Measurements from ENCODE around the gene NDUFB10. TPM values are rescaled to one million over a fixed set of nuclear protein-coding genes. Genes with fewer than 3 reads are reported as not detected.

NDUFB10 gene
- total RNA-seq, 4 donors from 2014 or later = 174 to 325 (median 284) TPM

GRCh38 chr16:1990101-1990350, 30.7 kb downstream of the NDUFB10 start:
- H3K27me3 ChIP-seq = peaks cover 14% of the 10 kb centered on the region
- H3K4me1 ChIP-seq = peaks cover 24 to 40% of the 10 kb centered on the region in 2 donors
- H3K9me3 ChIP-seq = no peaks in the 10 kb centered on the region
- DNase-seq = no peak
- WGBS, 2 donors = 0 to 9% methylated on average over 3 to 6 of the region's 25 CpGs
- no peak overlapping the region for H3K4me3 ChIP-seq (replicated peaks in 1 of 3)
- intact Hi-C loops (cut with DNase I) = no loop called here
- TF ChIP-seq POLR2A (IDR thresholded peaks at IDR 0.05) = no peak
- TF ChIP-seq, protein P1, sequence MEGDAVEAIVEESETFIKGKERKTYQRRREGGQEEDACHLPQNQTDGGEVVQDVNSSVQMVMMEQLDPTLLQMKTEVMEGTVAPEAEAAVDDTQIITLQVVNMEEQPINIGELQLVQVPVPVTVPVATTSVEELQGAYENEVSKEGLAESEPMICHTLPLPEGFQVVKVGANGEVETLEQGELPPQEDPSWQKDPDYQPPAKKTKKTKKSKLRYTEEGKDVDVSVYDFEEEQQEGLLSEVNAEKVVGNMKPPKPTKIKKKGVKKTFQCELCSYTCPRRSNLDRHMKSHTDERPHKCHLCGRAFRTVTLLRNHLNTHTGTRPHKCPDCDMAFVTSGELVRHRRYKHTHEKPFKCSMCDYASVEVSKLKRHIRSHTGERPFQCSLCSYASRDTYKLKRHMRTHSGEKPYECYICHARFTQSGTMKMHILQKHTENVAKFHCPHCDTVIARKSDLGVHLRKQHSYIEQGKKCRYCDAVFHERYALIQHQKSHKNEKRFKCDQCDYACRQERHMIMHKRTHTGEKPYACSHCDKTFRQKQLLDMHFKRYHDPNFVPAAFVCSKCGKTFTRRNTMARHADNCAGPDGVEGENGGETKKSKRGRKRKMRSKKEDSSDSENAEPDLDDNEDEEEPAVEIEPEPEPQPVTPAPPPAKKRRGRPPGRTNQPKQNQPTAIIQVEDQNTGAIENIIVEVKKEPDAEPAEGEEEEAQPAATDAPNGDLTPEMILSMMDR (IDR thresholded peaks at IDR 0.05) = no peak
- peaks cover 10 to 13% of the 10 kb centered on the region in 2 donors for H3K36me3 ChIP-seq
- H3K27ac ChIP-seq = no peak overlapping the region

DNA sequence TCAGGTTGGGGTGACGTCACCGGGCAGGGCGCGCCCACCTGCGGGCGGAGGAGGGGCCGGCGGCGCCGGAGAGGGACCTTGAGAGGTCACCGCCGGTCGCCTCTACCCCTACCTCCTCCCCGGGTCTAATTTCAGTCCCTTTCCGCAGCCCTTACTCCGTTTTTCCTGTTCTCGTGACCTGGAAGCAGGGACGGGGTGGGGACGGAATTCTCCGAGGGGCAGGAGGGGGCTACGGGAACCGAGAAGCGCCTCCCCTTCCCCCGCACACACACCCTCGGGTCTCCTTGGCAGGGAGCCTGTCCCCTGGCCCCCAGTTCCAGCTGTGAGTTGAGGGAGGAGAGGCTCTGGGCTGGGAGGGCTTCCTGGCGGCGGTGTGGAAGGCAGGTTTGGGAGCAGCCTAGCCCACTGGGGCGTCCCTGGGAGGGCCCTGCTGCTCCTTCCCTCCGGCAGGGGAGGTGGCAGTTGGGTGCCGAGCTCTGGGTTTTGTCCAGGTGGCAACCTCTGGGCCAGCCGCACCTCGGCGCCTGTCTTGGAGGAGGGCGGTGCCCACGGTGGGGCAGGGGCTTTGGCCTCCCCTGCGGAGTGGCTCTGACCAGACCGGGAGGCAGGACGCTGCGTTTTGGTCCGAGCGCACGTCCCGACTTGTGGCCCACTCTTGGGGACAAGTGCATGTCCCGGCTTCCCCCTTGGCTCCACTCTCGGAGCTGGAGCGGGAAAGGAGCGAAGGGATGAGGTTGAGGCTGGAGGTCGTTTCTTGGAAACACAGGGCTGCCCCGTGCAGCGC, 31.2 kb downstream of the NDUFB10 start:
- Histone ChIP-seq H3K27me3 (peaks cover 14% of the 10 kb centered on the region), H3K4me3 (replicated peaks in 1 of 3) (no peak overlapping the region)

GRCh38 chr16:1991135-1991551, 31.8 kb downstream of the NDUFB10 start:
- 10 to 15% methylated on average over 10 to 16 of the region's 18 CpGs for WGBS, 2 donors
- Histone ChIP-seq H3K27me3 (peaks cover 14% of the 10 kb centered on the region), H3K27ac (no peak overlapping the region), H3K9me3 (no peaks in the 10 kb centered on the region), H3K4me1 (peaks cover 24 to 36% of the 10 kb centered on the region in 2 donors), H3K36me3 (peaks cover 3 to 6% of the 10 kb centered on the region in 2 donors), H3K4me3 (replicated peaks in 1 of 3) (no peak overlapping the region)
- intact Hi-C loops (cut with DNase I) = no loop called here
- DNase-seq = no peak
- TF ChIP-seq, protein P1 (IDR thresholded peaks at IDR 0.05) = no peak
- no peak for TF ChIP-seq POLR2A (IDR thresholded peaks at IDR 0.05)

More for the DNA sequence above, 31.2 kb downstream of the NDUFB10 start:
- no peak overlapping the region for H3K27ac ChIP-seq
- no peak for DNase-seq
- intact Hi-C loops (cut with DNase I) = no loop called here
- WGBS, 2 donors = 1 to 3% methylated on average over 32 to 36 of the region's 50 CpGs
- no peaks in the 10 kb centered on the region for H3K9me3 ChIP-seq
- peaks cover 9 to 12% of the 10 kb centered on the region in 2 donors for H3K36me3 ChIP-seq
- H3K4me1 ChIP-seq = peaks cover 24 to 36% of the 10 kb centered on the region in 2 donors
- TF ChIP-seq, protein P1 (IDR thresholded peaks at IDR 0.05) = no peak

DNA sequence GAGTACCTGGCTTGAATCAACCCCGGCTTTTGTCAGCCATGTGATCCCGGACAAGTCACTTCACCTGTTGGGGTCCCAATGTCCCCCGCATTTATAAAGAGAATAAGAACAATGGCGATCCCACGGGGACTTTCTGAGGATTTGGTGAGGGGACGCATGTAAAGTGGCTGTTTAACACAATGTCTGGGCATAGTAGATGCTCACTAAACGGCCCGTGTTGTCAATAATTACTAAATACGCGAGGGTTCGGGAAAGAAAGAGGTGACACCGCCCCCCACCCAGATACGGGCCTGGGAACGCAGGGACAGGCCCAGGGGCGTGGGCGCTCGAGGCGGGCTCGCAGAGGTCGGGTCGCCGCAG, 32.2 kb downstream of the NDUFB10 start:
- DNase-seq = no peak
- Histone ChIP-seq H3K36me3 (peaks cover 0 to 2% of the 10 kb centered on the region in 2 donors), H3K27me3 (peaks cover 14% of the 10 kb centered on the region), H3K4me3 (replicated peaks in 1 of 3) (peak overlapping the region in 1 of 3 donors; percentile 30), H3K4me1 (peaks cover 24 to 36% of the 10 kb centered on the region in 2 donors), H3K9me3 (no peaks in the 10 kb centered on the region), H3K27ac (no peak overlapping the region)
- WGBS, 2 donors = 13% methylated on average over 19 to 20 of the region's 22 CpGs
- intact Hi-C loops (cut with DNase I) = no loop called here
- no peak for TF ChIP-seq POLR2A (IDR thresholded peaks at IDR 0.05)
- TF ChIP-seq, protein P1 (IDR thresholded peaks at IDR 0.05) = no peak

- Histone ChIP-seq H3K4me1 (peaks cover 24 to 36% of the 10 kb centered on the region in 2 donors), H3K4me3 (replicated peaks in 1 of 3) (peak overlapping the region in 1 of 3 donors; percentile 30), H3K27ac (no peak overlapping the region), H3K36me3 (no peaks in the 10 kb centered on the region), H3K27me3 (peaks cover 14% of the 10 kb centered on the region), H3K9me3 (no peaks in the 10 kb centered on the region)
- peak; percentile 83 to 84 for DNase-seq
- 11% methylated on average over 9 of the region's 96 CpGs; no CpG with 5 or more reads in 1 of the 2 donors for WGBS, 2 donors
- peak in 1 of 2 donors; percentile 14 for TF ChIP-seq POLR2A (IDR thresholded peaks at IDR 0.05)
- TF ChIP-seq, protein P1 (IDR thresholded peaks at IDR 0.05) = no peak
- intact Hi-C loops (cut with DNase I) = no loop called here
Observed at GRCh38 chr16:1991948-1992703, 32.8 kb downstream of the NDUFB10 start.
